Measurements from ENCODE around the gene PPP1R11. TPM values are rescaled to one million over a fixed set of nuclear protein-coding genes. Genes with fewer than 3 reads are reported as not detected.

PPP1R11 gene
- total and polyA plus RNA-seq, 2 of the 13 experiments (the other 11 are each of a cell fraction or from before 2014, with no cell fraction given) = 32.1 to 58.9 TPM

DNA sequence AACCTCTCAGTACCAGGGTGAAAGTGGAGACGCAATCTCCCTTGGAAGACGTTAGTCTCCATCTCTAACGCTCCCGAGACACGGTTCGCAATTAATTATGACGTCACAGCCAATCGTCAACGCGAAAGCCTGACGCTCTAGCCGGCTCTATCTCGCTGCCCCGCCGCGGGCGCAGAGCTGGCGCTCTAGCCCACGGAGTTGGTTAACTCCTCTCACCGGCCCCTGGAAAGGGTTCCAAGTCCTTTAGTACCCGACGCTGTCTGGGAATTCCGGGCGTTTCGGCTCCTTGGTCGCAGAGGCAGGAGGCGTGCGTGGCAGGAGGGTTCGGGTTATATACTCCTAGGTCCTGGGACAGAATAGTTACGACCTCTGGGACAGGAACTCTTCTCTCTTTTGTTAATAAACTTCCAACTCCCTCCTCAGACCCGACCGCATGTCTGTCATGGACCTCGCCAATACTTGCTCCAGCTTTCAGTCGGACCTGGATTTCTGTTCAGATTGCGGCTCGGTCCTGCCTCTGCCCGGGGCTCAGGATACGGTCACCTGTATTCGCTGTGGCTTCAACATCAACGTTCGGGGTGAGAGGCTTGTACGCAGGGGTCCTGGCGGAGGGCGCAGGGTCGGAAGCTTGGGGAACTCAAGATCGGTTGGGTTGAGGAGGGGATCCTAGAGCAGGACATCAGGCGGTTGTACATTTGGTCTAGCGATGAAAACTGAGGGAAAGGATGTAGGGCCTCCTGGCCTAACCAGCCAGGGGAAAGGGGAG, 5.7 kb upstream of the PPP1R11 start, which contains the start of gene POLR1H (continued):
- TF ChIP-seq, protein P1, sequence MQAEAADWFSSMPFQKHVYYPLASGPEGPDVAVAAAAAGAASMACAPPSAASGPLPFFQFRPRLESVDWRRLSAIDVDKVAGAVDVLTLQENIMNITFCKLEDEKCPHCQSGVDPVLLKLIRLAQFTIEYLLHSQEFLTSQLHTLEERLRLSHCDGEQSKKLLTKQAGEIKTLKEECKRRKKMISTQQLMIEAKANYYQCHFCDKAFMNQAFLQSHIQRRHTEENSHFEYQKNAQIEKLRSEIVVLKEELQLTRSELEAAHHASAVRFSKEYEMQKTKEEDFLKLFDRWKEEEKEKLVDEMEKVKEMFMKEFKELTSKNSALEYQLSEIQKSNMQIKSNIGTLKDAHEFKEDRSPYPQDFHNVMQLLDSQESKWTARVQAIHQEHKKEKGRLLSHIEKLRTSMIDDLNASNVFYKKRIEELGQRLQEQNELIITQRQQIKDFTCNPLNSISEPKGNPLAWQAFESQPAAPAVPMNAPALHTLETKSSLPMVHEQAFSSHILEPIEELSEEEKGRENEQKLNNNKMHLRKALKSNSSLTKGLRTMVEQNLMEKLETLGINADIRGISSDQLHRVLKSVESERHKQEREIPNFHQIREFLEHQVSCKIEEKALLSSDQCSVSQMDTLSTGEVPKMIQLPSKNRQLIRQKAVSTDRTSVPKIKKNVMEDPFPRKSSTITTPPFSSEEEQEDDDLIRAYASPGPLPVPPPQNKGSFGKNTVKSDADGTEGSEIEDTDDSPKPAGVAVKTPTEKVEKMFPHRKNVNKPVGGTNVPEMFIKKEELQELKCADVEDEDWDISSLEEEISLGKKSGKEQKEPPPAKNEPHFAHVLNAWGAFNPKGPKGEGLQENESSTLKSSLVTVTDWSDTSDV (CRISPR knock-in tag; IDR thresholded peaks at IDR 0.05) = no peak
- TF ChIP-seq ZFP36 (IDR thresholded peaks at IDR 0.05; ENCODE audit: borderline replicate concordance, low read depth, low read length, partially characterized antibody) (no peak), ZNF782 (CRISPR knock-in tag; IDR thresholded peaks at IDR 0.05; ENCODE audit: borderline replicate concordance) (peak; percentile 41), ATF1 (CRISPR knock-in tag; IDR thresholded peaks at IDR 0.05) (peak; percentile 99), PRMT3 (CRISPR knock-in tag; IDR thresholded peaks at IDR 0.05; ENCODE audit: borderline replicate concordance, low read depth) (0 out of 2 replicates have a peak, but pooled peaks have one; percentile 84), ZNF879 (CRISPR knock-in tag; IDR thresholded peaks at IDR 0.05) (peak; percentile 71; the same call in 1 of the 2 replicates), KDM5A (IDR thresholded peaks at IDR 0.05; ENCODE audit: borderline replicate concordance, low read length) (peak; percentile 91), ZNF44 (CRISPR knock-in tag; IDR thresholded peaks at IDR 0.05) (peak; percentile 85; the same call in 1 of the 2 replicates), TGIF2 (CRISPR knock-in tag; IDR thresholded peaks at IDR 0.05) (peak; percentile 91), ZNF746 (CRISPR knock-in tag; IDR thresholded peaks at IDR 0.05) (peak; percentile 61), ZNF383 (CRISPR knock-in tag; IDR thresholded peaks at IDR 0.05; ENCODE audit: borderline replicate concordance) (no peak), HCFC1 (IDR thresholded peaks at IDR 0.05; ENCODE audit: low read depth, low read length) (peak; percentile 64), ISL2 (CRISPR knock-in tag; IDR thresholded peaks at IDR 0.05) (peak; percentile 88), HNF4G (IDR thresholded peaks at IDR 0.05; ENCODE audit: borderline replicate concordance, low read depth, low read length) (peak; percentile 81), HNF4G (CRISPR knock-in tag; IDR thresholded peaks at IDR 0.05; ENCODE audit: borderline replicate concordance, low read depth) (peak; percentile 74; the same call in 1 of the 2 replicates)
- TF ChIP-seq, protein P2, sequence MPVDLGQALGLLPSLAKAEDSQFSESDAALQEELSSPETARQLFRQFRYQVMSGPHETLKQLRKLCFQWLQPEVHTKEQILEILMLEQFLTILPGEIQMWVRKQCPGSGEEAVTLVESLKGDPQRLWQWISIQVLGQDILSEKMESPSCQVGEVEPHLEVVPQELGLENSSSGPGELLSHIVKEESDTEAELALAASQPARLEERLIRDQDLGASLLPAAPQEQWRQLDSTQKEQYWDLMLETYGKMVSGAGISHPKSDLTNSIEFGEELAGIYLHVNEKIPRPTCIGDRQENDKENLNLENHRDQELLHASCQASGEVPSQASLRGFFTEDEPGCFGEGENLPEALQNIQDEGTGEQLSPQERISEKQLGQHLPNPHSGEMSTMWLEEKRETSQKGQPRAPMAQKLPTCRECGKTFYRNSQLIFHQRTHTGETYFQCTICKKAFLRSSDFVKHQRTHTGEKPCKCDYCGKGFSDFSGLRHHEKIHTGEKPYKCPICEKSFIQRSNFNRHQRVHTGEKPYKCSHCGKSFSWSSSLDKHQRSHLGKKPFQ (CRISPR knock-in tag; IDR thresholded peaks at IDR 0.05; ENCODE audit: insufficient replicate concordance) = no peak
- TF ChIP-seq, protein P3, sequence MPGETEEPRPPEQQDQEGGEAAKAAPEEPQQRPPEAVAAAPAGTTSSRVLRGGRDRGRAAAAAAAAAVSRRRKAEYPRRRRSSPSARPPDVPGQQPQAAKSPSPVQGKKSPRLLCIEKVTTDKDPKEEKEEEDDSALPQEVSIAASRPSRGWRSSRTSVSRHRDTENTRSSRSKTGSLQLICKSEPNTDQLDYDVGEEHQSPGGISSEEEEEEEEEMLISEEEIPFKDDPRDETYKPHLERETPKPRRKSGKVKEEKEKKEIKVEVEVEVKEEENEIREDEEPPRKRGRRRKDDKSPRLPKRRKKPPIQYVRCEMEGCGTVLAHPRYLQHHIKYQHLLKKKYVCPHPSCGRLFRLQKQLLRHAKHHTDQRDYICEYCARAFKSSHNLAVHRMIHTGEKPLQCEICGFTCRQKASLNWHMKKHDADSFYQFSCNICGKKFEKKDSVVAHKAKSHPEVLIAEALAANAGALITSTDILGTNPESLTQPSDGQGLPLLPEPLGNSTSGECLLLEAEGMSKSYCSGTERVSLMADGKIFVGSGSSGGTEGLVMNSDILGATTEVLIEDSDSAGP (CRISPR knock-in tag; IDR thresholded peaks at IDR 0.05; ENCODE audit: borderline replicate concordance) = peak; percentile 81; the same call in 1 of the 2 replicates
- TF ChIP-seq, protein P4, sequence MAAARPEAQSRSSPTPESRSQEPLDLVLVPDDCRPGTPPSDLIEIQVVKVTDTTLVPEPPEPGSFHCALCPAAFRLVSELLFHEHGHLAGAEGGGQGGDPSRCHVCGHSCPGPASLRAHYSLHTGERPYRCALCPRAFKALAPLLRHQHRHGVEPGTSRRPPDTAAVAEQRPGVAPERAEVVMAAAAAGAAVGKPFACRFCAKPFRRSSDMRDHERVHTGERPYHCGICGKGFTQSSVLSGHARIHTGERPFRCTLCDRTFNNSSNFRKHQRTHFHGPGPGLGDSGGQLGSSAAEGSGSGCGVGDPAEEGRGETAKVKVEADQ (CRISPR knock-in tag; IDR thresholded peaks at IDR 0.05; ENCODE audit: borderline replicate concordance) = peak; percentile 65; the same call in 1 of the 2 replicates
- TF ChIP-seq, protein P5, sequence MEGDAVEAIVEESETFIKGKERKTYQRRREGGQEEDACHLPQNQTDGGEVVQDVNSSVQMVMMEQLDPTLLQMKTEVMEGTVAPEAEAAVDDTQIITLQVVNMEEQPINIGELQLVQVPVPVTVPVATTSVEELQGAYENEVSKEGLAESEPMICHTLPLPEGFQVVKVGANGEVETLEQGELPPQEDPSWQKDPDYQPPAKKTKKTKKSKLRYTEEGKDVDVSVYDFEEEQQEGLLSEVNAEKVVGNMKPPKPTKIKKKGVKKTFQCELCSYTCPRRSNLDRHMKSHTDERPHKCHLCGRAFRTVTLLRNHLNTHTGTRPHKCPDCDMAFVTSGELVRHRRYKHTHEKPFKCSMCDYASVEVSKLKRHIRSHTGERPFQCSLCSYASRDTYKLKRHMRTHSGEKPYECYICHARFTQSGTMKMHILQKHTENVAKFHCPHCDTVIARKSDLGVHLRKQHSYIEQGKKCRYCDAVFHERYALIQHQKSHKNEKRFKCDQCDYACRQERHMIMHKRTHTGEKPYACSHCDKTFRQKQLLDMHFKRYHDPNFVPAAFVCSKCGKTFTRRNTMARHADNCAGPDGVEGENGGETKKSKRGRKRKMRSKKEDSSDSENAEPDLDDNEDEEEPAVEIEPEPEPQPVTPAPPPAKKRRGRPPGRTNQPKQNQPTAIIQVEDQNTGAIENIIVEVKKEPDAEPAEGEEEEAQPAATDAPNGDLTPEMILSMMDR (CRISPR knock-in tag; IDR thresholded peaks at IDR 0.05) = no peak; the same call in 1 of the 2 replicates
